HG03280 (cell line): Measurements from ENCODE around the gene KRT83.
"Not testable (repeated sequence)": the region's sequence is repeated elsewhere in the genome, so short reads cannot be mapped to it uniquely, and the experiment has no call there.

Experiments
- ATAC-seq: cut with Tn5 transposase; IDR thresholded peaks from one replicate; pipeline ENCODE4 v1.9.1; 2021; ENCODE audit warnings: mild to moderate bottlenecking, moderate library complexity; ENCODE audit not compliant: unreplicated experiment

Gene KRT83

GRCh38 chr12:52354200-52354599 lies 33.0 kb upstream of the KRT83 start:
- ATAC-seq = no peak

GRCh38 chr12:52353766-52354165 lies 32.6 kb upstream of the KRT83 start:
- no peak for ATAC-seq

GRCh38 chr12:52352951-52353350 lies 31.8 kb upstream of the KRT83 start:
- ATAC-seq = no peak

GRCh38 chr12:52351196-52352059 lies 30.2 kb upstream of the KRT83 start:
- ATAC-seq = no peak

GRCh38 chr12:52350786-52351185 lies 29.6 kb upstream of the KRT83 start:
- ATAC-seq = no peak

- ATAC-seq = no peak
Measured at GRCh38 chr12:52350021-52350620, 28.9 kb upstream of the KRT83 start.

GRCh38 chr12:52349196-52349595 lies 28.0 kb upstream of the KRT83 start:
- no peak for ATAC-seq

- no peak for ATAC-seq
Measured at GRCh38 chr12:52347551-52348510, 26.6 kb upstream of the KRT83 start.

- ATAC-seq = no peak
Measured at GRCh38 chr12:52347016-52347415, 25.8 kb upstream of the KRT83 start.

- ATAC-seq = no peak
Measured at GRCh38 chr12:52346593-52346992, 25.4 kb upstream of the KRT83 start.

- not testable (repeated sequence) for ATAC-seq
Measured at GRCh38 chr12:52345041-52345440, 23.8 kb upstream of the KRT83 start.

- no peak for ATAC-seq
Measured at GRCh38 chr12:52344111-52344510, 22.9 kb upstream of the KRT83 start.

GRCh38 chr12:52343550-52343949 lies 22.4 kb upstream of the KRT83 start:
- no peak for ATAC-seq

GRCh38 chr12:52342781-52343490 lies 21.7 kb upstream of the KRT83 start:
- ATAC-seq = no peak

- no peak for ATAC-seq
Measured at GRCh38 chr12:52341066-52341580, 19.9 kb upstream of the KRT83 start.

GRCh38 chr12:52338241-52338960 lies 17.2 kb upstream of the KRT83 start:
- ATAC-seq = no peak

GRCh38 chr12:52337054-52337453 lies 15.9 kb upstream of the KRT83 start:
- no peak for ATAC-seq

- no peak for ATAC-seq
Measured at GRCh38 chr12:52336641-52337040, 15.4 kb upstream of the KRT83 start.

GRCh38 chr12:52335598-52336262 lies 14.5 kb upstream of the KRT83 start:
- no peak for ATAC-seq
